HG03175 (cell line): Measurements from ENCODE around the gene KIF1A.
"Not testable (repeated sequence)": the region's sequence is repeated elsewhere in the genome, so short reads cannot be mapped to it uniquely, and the experiment has no call there.

Source experiments
- ATAC-seq: cut with Tn5 transposase; IDR thresholded peaks from one replicate; pipeline ENCODE4 v1.9.1; 2021; ENCODE audit warnings: mild to moderate bottlenecking, moderate library complexity; ENCODE audit not compliant: unreplicated experiment

Gene KIF1A

GRCh38 chr2:240687741-240688552, 132.1 kb downstream of the KIF1A start:
- ATAC-seq = no peak

- no peak for ATAC-seq
Measured at GRCh38 chr2:240687045-240687740, 132.8 kb downstream of the KIF1A start.

- no peak for ATAC-seq
Measured at GRCh38 chr2:240686460-240686859, 133.6 kb downstream of the KIF1A start.

GRCh38 chr2:240685771-240686371, 134.1 kb downstream of the KIF1A start:
- ATAC-seq = no peak

GRCh38 chr2:240683980-240684728, 135.9 kb downstream of the KIF1A start:
- ATAC-seq = not testable (repeated sequence)

GRCh38 chr2:240683329-240683979, 136.6 kb downstream of the KIF1A start:
- ATAC-seq = not testable (repeated sequence)

GRCh38 chr2:240682431-240683224, 137.4 kb downstream of the KIF1A start, which contains the start of gene AQP12B:
TSS of gene AQP12B (minus strand) at chr2:240682885. CDS start at chr2:240682837, 48 bp downstream.
- ATAC-seq = not testable (repeated sequence)

- not testable (repeated sequence) for ATAC-seq
Measured at GRCh38 chr2:240680185-240680584, 139.8 kb downstream of the KIF1A start.

GRCh38 chr2:240678909-240679308, 141.1 kb downstream of the KIF1A start:
- not testable (repeated sequence) for ATAC-seq

- not testable (repeated sequence) for ATAC-seq
Measured at GRCh38 chr2:240678043-240678442, 142.0 kb downstream of the KIF1A start.

- not testable (repeated sequence) for ATAC-seq
Measured at GRCh38 chr2:240675345-240675744, 144.7 kb downstream of the KIF1A start.

- ATAC-seq = not testable (repeated sequence)
Measured at GRCh38 chr2:240674461-240675184, 145.4 kb downstream of the KIF1A start.

- no peak for ATAC-seq
Measured at GRCh38 chr2:240672701-240673190, 147.3 kb downstream of the KIF1A start.

GRCh38 chr2:240672076-240672700, 147.8 kb downstream of the KIF1A start:
- no peak for ATAC-seq

GRCh38 chr2:240670950-240671349, 149.1 kb downstream of the KIF1A start:
- no peak for ATAC-seq

- ATAC-seq = no peak
Measured at GRCh38 chr2:240670402-240670801, 149.6 kb downstream of the KIF1A start.

GRCh38 chr2:240664622-240665021, 155.4 kb downstream of the KIF1A start:
- ATAC-seq = no peak
